ENCODE data around the gene AKAIN1. TPM values are rescaled to one million over a fixed set of nuclear protein-coding genes. Genes with fewer than 3 reads are reported as not detected.

AKAIN1 gene
- total RNA-seq, 1 experiment from 2014 or later: not detected

- no peak for DNase-seq (ENCODE audit: low read depth)
These were observed 34.9 kb downstream of the AKAIN1 start for GRCh38 chr18:5162111-5162510.

GRCh38 chr18:5159080-5159479, 38.0 kb downstream of the AKAIN1 start:
- DNase-seq (ENCODE audit: low read depth): no peak

GRCh38 chr18:5158587-5158986, 38.5 kb downstream of the AKAIN1 start:
- no peak for DNase-seq (ENCODE audit: low read depth)

- no peak for DNase-seq (ENCODE audit: low read depth)
These were observed 38.9 kb downstream of the AKAIN1 start for GRCh38 chr18:5158172-5158571.

GRCh38 chr18:5155907-5156287, 41.2 kb downstream of the AKAIN1 start:
- peak; percentile 11 for DNase-seq (ENCODE audit: low read depth)

GRCh38 chr18:5155218-5155906, 41.7 kb downstream of the AKAIN1 start:
- peak; percentile 36 for DNase-seq (ENCODE audit: low read depth)

GRCh38 chr18:5152343-5153020, 44.6 kb downstream of the AKAIN1 start:
- no peak for DNase-seq (ENCODE audit: low read depth)

- DNase-seq (ENCODE audit: low read depth): no peak
These were observed 46.2 kb downstream of the AKAIN1 start for GRCh38 chr18:5150894-5151293.

GRCh38 chr18:5146093-5146492, 51.0 kb downstream of the AKAIN1 start:
- DNase-seq (ENCODE audit: low read depth): no peak

- DNase-seq (ENCODE audit: low read depth): no peak
These were observed 51.8 kb downstream of the AKAIN1 start for GRCh38 chr18:5145168-5145825.

- peak; percentile 15 for DNase-seq (ENCODE audit: low read depth)
These were observed 52.4 kb downstream of the AKAIN1 start for GRCh38 chr18:5144629-5145028.

- no peak for DNase-seq (ENCODE audit: low read depth)
These were observed 54.2 kb downstream of the AKAIN1 start for GRCh38 chr18:5142859-5143258.

GRCh38 chr18:5142131-5142530, 54.9 kb downstream of the AKAIN1 start:
- DNase-seq (ENCODE audit: low read depth): no peak

- no peak for DNase-seq (ENCODE audit: low read depth)
These were observed 59.8 kb downstream of the AKAIN1 start for GRCh38 chr18:5137261-5137660.

GRCh38 chr18:5132987-5133386, 64.1 kb downstream of the AKAIN1 start:
- no peak for DNase-seq (ENCODE audit: low read depth)

GRCh38 chr18:5122272-5122671, 74.8 kb downstream of the AKAIN1 start:
- DNase-seq (ENCODE audit: low read depth): no peak

- no peak for DNase-seq (ENCODE audit: low read depth)
These were observed 86.8 kb downstream of the AKAIN1 start for GRCh38 chr18:5110266-5110665.

- no peak for DNase-seq (ENCODE audit: low read depth)
These were observed 89.1 kb downstream of the AKAIN1 start for GRCh38 chr18:5107988-5108387.

GRCh38 chr18:5106730-5107129, 90.3 kb downstream of the AKAIN1 start:
- peak; percentile 1 for DNase-seq (ENCODE audit: low read depth)

GRCh38 chr18:5104246-5104645, 92.8 kb downstream of the AKAIN1 start:
- DNase-seq (ENCODE audit: low read depth): no peak

GRCh38 chr18:5103693-5104092, 93.4 kb downstream of the AKAIN1 start:
- DNase-seq (ENCODE audit: low read depth): peak; percentile 39

GRCh38 chr18:5103286-5103685, 93.8 kb downstream of the AKAIN1 start:
- peak; percentile 1 for DNase-seq (ENCODE audit: low read depth)

GRCh38 chr18:5097116-5097703, 99.8 kb downstream of the AKAIN1 start:
- DNase-seq (ENCODE audit: low read depth): peak; percentile 14

All from Daoy (cell line).